GM12878 (cell line): ENCODE results near the gene KDM4D. TPM values are rescaled to one million over a fixed set of nuclear protein-coding genes. Genes with fewer than 3 reads are reported as not detected.

Experiments
- ATAC-seq: fragments of 200-7000 bp; cut with Tn5 transposase; 3 replicates; pipeline ENCODE4 v1.9.1; 2020; ENCODE audit warnings: mild to moderate bottlenecking, moderate library complexity
- BruUV-seq: library from RNA; stranded (reverse); fragments of 400-500 nt; replicated peaks from 2 replicates; lab custom pipeline; 2021; lab: Mats Ljungman, UMichigan
- CTCF ChIA-PET: fragments of 300-600 bp; sonication (Branson Sonifier 250); formaldehyde crosslinking; extraction: SDS; loops from one replicate; lab custom pipeline; 2021; ENCODE audit warnings: inconsistent platforms; lab: Yijun Ruan, JAX
- POLR2A ChIA-PET: fragments of 350-600 bp; formaldehyde crosslinking; extraction: SDS; loops from one replicate; lab custom pipeline; 2021; ENCODE audit warnings: inconsistent platforms; lab: Charles Lee
- RAD21 ChIA-PET: fragments of 300-600 bp; sonication (Branson Sonifier 250); formaldehyde crosslinking; loops from one replicate; lab custom pipeline; 2023; ENCODE audit warnings: antibody characterized with exemption; ENCODE audit not compliant: unreplicated experiment; lab: Charles Lee
- SMC1A ChIA-PET: fragments of 300-600 bp; sonication (Branson Sonifier 250); formaldehyde crosslinking; loops from one replicate; lab custom pipeline; 2023; ENCODE audit not compliant: unreplicated experiment, uncharacterized antibody; lab: Charles Lee
- DNase-seq: peaks from one replicate; pipeline ENCODE4 v3.0.0-alpha.2; 2011; ENCODE audit warnings: low read depth, low spot score
- FAIRE-seq: peaks from 3 replicates; lab custom pipeline; 2011; peaks lifted over from hg19 to GRCh38; lab: Jason Lieb, UNC
- H2AFZ ChIP-seq: 2 replicates; pipeline ENCODE4 v1.6.0; 2011; ENCODE audit warnings: low read depth, low read length, control low read depth; ENCODE audit not compliant: control insufficient read depth
- H3K27ac ChIP-seq: 2 replicates; pipeline ENCODE4 v1.5.1; 2011; ENCODE audit warnings: control low read depth; ENCODE audit not compliant: control insufficient read depth, insufficient read depth
- H3K27me3 ChIP-seq, 2 experiments: replicated peaks in 1 of 2; 2 replicates each; pipeline versions ENCODE4 v1.6.0 to v1.6.1; 2011; ENCODE audit warnings: low read length in 1 of 2; ENCODE audit not compliant: control insufficient read depth in 2 of 2, insufficient read depth in 2 of 2
- H3K36me3 ChIP-seq, 2 experiments: 2 replicates each; pipeline ENCODE4 v1.5.1; 2011; ENCODE audit warnings: low read length in 1 of 2; ENCODE audit not compliant: control insufficient read depth in 2 of 2, insufficient read depth in 2 of 2
- H3K4me1 ChIP-seq: 2 replicates; pipeline ENCODE4 v1.6.1; 2011; ENCODE audit warnings: mild to moderate bottlenecking, low read length, moderate library complexity, mixed read lengths; ENCODE audit not compliant: control insufficient read depth, insufficient read depth
- H3K4me2 ChIP-seq: 2 replicates; pipeline ENCODE4 v1.6.0; 2011; ENCODE audit warnings: control low read depth; ENCODE audit not compliant: control insufficient read depth, insufficient read depth
- H3K4me3 ChIP-seq: fragments of 200-600 bp; sonication (generic); 2 replicates; pipeline ENCODE4 v1.5.1; 2016
- H3K79me2 ChIP-seq: 2 replicates; pipeline ENCODE4 v1.6.0; 2011; ENCODE audit warnings: low read length; ENCODE audit not compliant: control insufficient read depth, insufficient read depth
- H3K9ac ChIP-seq: 2 replicates; pipeline ENCODE4 v1.8.0; 2011; ENCODE audit warnings: low read length, control low read depth, mixed read lengths; ENCODE audit not compliant: control insufficient read depth, insufficient read depth
- H3K9me3 ChIP-seq: replicated peaks from 3 replicates; pipeline ENCODE4 v1.5.1; 2011; ENCODE audit warnings: mild to moderate bottlenecking, low read length; ENCODE audit not compliant: control insufficient read depth, insufficient read depth
- H4K20me1 ChIP-seq: 2 replicates; pipeline ENCODE4 v1.6.0; 2011; ENCODE audit not compliant: control insufficient read depth, insufficient read depth
- ASH2L ChIP-seq: fragments of 300-600, 200-600 bp; sonication (generic); IDR thresholded peaks from 2 replicates; pipeline ENCODE4 v1.6.1; 2017; ENCODE audit warnings: low read depth, mild to moderate bottlenecking, borderline replicate concordance
- BACH1 ChIP-seq: fragments of 450-650 bp; IDR thresholded peaks from 2 replicates; pipeline ENCODE4 v1.6.1; 2017; ENCODE audit warnings: mild to moderate bottlenecking, borderline replicate concordance
- CBX3 ChIP-seq: fragments of 200-600 bp; sonication (generic); IDR thresholded peaks from 2 replicates; pipeline ENCODE4 v1.6.1; 2016; ENCODE audit warnings: low read depth, borderline replicate concordance
- EGR1 ChIP-seq, 2 experiments: IDR thresholded peaks; 1 replicate in 1 of 2; 2 replicates in 1 of 2; pipeline ENCODE4 v1.6.1; 2011 to 2012; ENCODE audit warnings: low read depth in 2 of 2, low read length in 2 of 2, borderline replicate concordance in 1 of 2, mild to moderate bottlenecking in 1 of 2, moderate library complexity in 1 of 2
- EP300 ChIP-seq, 2 experiments: fragments of 150-350 bp in 1 of 2; IDR thresholded peaks; 2 replicates each; pipeline ENCODE4 v1.6.1; 2011 to 2012; ENCODE audit warnings: low read depth in 2 of 2, low read length in 2 of 2, borderline replicate concordance in 1 of 2, improper control_type of control experiment in 1 of 2, inconsistent platforms in 1 of 2; ENCODE audit not compliant: control insufficient read depth in 1 of 2
- KAT2A ChIP-seq: conservative IDR thresholded peaks from 2 replicates; pipeline ENCODE4 v1.6.1; 2011; ENCODE audit warnings: low read depth, low read length; ENCODE audit not compliant: control insufficient read depth
- MEF2B ChIP-seq: fragments of 450-650 bp; IDR thresholded peaks from 2 replicates; pipeline ENCODE4 v1.6.1; 2018; ENCODE audit warnings: mild to moderate bottlenecking, moderate library complexity; ENCODE audit not compliant: partially characterized antibody, poor library complexity, severe bottlenecking
- SREBF2 ChIP-seq: IDR thresholded peaks from 2 replicates; pipeline ENCODE4 v1.6.1; 2012; ENCODE audit warnings: mild to moderate bottlenecking, low read length
- TCF3 ChIP-seq: IDR thresholded peaks from 2 replicates; pipeline ENCODE4 v1.6.1; 2012; ENCODE audit warnings: low read depth, mild to moderate bottlenecking, low read length, borderline replicate concordance; ENCODE audit not compliant: insufficient read depth
- WGBS: methylation state at CpG from one replicate; pipeline ENCODE4 v1.1.6; 2016; ENCODE audit warnings: low lambda C conversion rate; ENCODE audit not compliant: insufficient replicate concordance, insufficient coverage; ENCODE audit errors: missing lambda C conversion rate; 5-methylcytosine and 5-hydroxymethylcytosine counted together
- in situ Hi-C: fragments of 300-500 bp; cut with MboI; formaldehyde crosslinking; loops from 9 replicates; pipeline ENCODE4 v1.14.3; 2018; ENCODE audit warnings: mixed read lengths
- intact Hi-C: fragments of 100-400 bp; cut with micrococcal nuclease; formaldehyde crosslinking; loops from one replicate; pipeline ENCODE4 v1.14.2; 2022; ENCODE audit not compliant: unreplicated experiment
- polyA plus RNA-seq, 11 experiments: library from polyadenylated mRNA; depleted of rRNA in 4 of 11; unstranded in 6 of 11; stranded (reverse) in 5 of 11; fragments of >200 nt; fragmentation: Nextera tagmentation in 4 of 11; fragmentation: Illumina TruSeq in 1 of 11; extraction: Ambion mirVana in 4 of 11; extraction: Trizol in 1 of 11; gene quantifications; 1 replicate in 1 of 11; 2 replicates in 10 of 11; pipeline versions ENCODE4 v1.2.1 to v1.2.3, GENCODE V29; 2011 to 2016; ENCODE audit warnings: inconsistent platforms in 2 of 11, missing spikeins in 2 of 11, low read depth in 1 of 11
- total RNA-seq, 4 experiments: library from RNA; depleted of rRNA in 3 of 4; stranded (reverse); fragments of >200 nt in 3 of 4; fragmentation: Illumina TruSeq in 1 of 4; extraction: Trizol in 1 of 4; gene quantifications; 2 replicates each; pipeline versions ENCODE4 v1.2.1 to v1.2.3, GENCODE V29; 2013 to 2021
- TF ChIP-seq, protein P1 (sequence below): fragments of 450-650 bp; IDR thresholded peaks from 2 replicates; pipeline ENCODE4 v1.6.1; 2017; ENCODE audit warnings: mild to moderate bottlenecking, moderate library complexity
- TF ChIP-seq, protein P2 (sequence below): fragments of 450-650 bp; formaldehyde crosslinking; IDR thresholded peaks from 2 replicates; pipeline ENCODE4 v1.4.0; 2022; ENCODE audit warnings: mild to moderate bottlenecking, moderate library complexity
- TF ChIP-seq, protein P3 (sequence below): IDR thresholded peaks from 2 replicates; pipeline ENCODE4 v1.6.1; 2011; ENCODE audit warnings: low read depth, low read length, improper control_type of control experiment, borderline replicate concordance
- TF ChIP-seq, protein P4 (sequence below): IDR thresholded peaks from 2 replicates; pipeline ENCODE4 v1.6.1; 2011; ENCODE audit warnings: borderline replicate concordance, low read depth, mild to moderate bottlenecking, moderate library complexity, low read length; ENCODE audit not compliant: insufficient read depth, poor library complexity, severe bottlenecking

The KDM4D gene
- total and polyA plus RNA-seq, 10 of the 15 experiments (the other 5 are each of a cell fraction or from before 2014, with no cell fraction given), result 0.63 to 2.6 (median 1.3) TPM

DNA sequence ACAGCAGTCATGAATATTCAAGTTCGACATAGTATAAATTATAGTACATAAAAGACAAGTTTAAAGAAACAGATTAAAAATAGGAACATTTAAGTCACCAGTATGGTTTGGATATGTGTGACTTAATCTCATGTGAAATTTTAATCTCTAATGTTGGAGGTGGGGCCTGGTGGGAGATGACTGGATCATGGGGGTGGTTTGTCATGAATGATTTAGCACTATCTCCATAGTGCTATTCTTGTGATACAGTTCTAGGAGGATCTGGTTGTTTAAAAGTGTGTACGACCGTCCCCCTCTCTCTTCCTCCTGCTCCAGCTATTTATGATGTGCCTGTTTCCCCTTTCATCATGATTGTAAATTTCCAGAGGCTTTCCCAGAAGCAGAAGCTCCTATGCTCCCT, 54.8 kb downstream of the KDM4D start:
- Histone ChIP-seq H3K9me3 (no peaks in the 10 kb centered on the region), H3K4me1 (no peaks in the 10 kb centered on the region), H3K9ac (no peak overlapping the region), H3K27ac (no peak overlapping the region), H3K4me2 (no peak overlapping the region), H3K4me3 (no peak overlapping the region), H4K20me1 (no peaks in the 10 kb centered on the region), H3K36me3 (no peaks in the 10 kb centered on the region), H3K79me2 (no peaks in the 10 kb centered on the region), H2AFZ (no peak overlapping the region), H3K27me3 (no peaks in the 10 kb centered on the region; a peak in 2 of 4 replicates)
- no TSS peak for BruUV-seq
- ChIA-PET SMC1A (no interaction called here), CTCF (no interaction called here), POLR2A (no interaction called here), RAD21 (no interaction called here)
- WGBS, result 59% methylated on average over 3 of the region's 3 CpGs
- no peak for ATAC-seq
- intact Hi-C loops (no loop called here), in situ Hi-C loops (no loop called here)
- no peak for DNase-seq
- no peak for FAIRE-seq
- TF ChIP-seq EGR1 (IDR thresholded peaks at IDR 0.05; ENCODE audit: borderline replicate concordance in 1 of 2, low read depth in 2 of 2, low read length in 2 of 2), result no peak
- no peak for TF ChIP-seq ASH2L
- TF ChIP-seq CBX3, result no peak
- no peak for TF ChIP-seq TCF3
- TF ChIP-seq, protein P1, sequence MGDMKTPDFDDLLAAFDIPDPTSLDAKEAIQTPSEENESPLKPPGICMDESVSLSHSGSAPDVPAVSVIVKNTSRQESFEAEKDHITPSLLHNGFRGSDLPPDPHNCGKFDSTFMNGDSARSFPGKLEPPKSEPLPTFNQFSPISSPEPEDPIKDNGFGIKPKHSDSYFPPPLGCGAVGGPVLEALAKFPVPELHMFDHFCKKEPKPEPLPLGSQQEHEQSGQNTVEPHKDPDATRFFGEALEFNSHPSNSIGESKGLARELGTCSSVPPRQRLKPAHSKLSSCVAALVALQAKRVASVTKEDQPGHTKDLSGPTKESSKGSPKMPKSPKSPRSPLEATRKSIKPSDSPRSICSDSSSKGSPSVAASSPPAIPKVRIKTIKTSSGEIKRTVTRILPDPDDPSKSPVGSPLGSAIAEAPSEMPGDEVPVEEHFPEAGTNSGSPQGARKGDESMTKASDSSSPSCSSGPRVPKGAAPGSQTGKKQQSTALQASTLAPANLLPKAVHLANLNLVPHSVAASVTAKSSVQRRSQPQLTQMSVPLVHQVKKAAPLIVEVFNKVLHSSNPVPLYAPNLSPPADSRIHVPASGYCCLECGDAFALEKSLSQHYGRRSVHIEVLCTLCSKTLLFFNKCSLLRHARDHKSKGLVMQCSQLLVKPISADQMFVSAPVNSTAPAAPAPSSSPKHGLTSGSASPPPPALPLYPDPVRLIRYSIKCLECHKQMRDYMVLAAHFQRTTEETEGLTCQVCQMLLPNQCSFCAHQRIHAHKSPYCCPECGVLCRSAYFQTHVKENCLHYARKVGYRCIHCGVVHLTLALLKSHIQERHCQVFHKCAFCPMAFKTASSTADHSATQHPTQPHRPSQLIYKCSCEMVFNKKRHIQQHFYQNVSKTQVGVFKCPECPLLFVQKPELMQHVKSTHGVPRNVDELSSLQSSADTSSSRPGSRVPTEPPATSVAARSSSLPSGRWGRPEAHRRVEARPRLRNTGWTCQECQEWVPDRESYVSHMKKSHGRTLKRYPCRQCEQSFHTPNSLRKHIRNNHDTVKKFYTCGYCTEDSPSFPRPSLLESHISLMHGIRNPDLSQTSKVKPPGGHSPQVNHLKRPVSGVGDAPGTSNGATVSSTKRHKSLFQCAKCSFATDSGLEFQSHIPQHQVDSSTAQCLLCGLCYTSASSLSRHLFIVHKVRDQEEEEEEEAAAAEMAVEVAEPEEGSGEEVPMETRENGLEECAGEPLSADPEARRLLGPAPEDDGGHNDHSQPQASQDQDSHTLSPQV, result no peak
- TF ChIP-seq SREBF2, result no peak
- TF ChIP-seq BACH1, result no peak
- TF ChIP-seq EP300 (IDR thresholded peaks at IDR 0.05; ENCODE audit: borderline replicate concordance in 1 of 2, control insufficient read depth in 1 of 2, low read depth in 2 of 2, low read length in 2 of 2), result no peak
- no peak for TF ChIP-seq KAT2A
- TF ChIP-seq, protein P2, sequence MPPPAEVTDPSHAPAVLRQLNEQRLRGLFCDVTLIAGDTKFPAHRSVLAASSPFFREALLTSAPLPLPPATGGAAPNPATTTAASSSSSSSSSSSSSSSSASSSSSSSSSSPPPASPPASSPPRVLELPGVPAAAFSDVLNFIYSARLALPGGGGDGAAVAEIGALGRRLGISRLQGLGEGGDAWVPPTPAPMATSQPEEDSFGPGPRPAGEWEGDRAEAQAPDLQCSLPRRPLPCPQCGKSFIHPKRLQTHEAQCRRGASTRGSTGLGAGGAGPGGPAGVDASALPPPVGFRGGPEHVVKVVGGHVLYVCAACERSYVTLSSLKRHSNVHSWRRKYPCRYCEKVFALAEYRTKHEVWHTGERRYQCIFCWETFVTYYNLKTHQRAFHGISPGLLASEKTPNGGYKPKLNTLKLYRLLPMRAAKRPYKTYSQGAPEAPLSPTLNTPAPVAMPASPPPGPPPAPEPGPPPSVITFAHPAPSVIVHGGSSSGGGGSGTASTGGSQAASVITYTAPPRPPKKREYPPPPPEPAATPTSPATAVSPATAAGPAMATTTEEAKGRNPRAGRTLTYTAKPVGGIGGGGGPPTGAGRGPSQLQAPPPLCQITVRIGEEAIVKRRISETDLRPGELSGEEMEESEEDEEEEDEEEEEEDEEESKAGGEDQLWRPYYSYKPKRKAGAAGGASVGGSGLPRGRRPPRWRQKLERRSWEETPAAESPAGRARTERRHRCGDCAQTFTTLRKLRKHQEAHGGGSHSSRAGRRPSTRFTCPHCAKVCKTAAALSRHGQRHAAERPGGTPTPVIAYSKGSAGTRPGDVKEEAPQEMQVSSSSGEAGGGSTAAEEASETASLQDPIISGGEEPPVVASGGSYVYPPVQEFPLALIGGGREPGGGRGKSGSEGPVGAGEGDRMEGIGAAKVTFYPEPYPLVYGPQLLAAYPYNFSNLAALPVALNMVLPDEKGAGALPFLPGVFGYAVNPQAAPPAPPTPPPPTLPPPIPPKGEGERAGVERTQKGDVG, result no peak
- TF ChIP-seq, protein P3, sequence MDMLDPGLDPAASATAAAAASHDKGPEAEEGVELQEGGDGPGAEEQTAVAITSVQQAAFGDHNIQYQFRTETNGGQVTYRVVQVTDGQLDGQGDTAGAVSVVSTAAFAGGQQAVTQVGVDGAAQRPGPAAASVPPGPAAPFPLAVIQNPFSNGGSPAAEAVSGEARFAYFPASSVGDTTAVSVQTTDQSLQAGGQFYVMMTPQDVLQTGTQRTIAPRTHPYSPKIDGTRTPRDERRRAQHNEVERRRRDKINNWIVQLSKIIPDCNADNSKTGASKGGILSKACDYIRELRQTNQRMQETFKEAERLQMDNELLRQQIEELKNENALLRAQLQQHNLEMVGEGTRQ, result no peak
- TF ChIP-seq, protein P4, sequence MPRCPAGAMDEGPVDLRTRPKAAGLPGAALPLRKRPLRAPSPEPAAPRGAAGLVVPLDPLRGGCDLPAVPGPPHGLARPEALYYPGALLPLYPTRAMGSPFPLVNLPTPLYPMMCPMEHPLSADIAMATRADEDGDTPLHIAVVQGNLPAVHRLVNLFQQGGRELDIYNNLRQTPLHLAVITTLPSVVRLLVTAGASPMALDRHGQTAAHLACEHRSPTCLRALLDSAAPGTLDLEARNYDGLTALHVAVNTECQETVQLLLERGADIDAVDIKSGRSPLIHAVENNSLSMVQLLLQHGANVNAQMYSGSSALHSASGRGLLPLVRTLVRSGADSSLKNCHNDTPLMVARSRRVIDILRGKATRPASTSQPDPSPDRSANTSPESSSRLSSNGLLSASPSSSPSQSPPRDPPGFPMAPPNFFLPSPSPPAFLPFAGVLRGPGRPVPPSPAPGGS, result no peak
- TF ChIP-seq MEF2B, result no peak
